PC-3 (cell line): ENCODE data around the gene HDC. TPM values are rescaled to one million over a fixed set of nuclear protein-coding genes. Genes with fewer than 3 reads are reported as not detected.

Experiments
- ATAC-seq: fragments of 200-7000 bp; cut with Tn5 transposase; 2 replicates; pipeline ENCODE4 v1.9.1; 2020; ENCODE audit warnings: mild to moderate bottlenecking, moderate library complexity
- BruUV-seq: library from RNA; stranded (reverse); fragments of 400-500 nt; replicated peaks from 2 replicates; lab custom pipeline; 2021; lab: Mats Ljungman, UMichigan
- CTCF ChIA-PET: fragments of 300-600 bp; sonication (Branson Sonifier 250); formaldehyde crosslinking; loops from one replicate; lab custom pipeline; 2022; ENCODE audit warnings: antibody characterized with exemption; lab: Charles Lee
- POLR2A ChIA-PET: fragments of 300-600 bp; sonication (Branson Sonifier 250); formaldehyde crosslinking; loops from one replicate; lab custom pipeline; 2022; ENCODE audit warnings: antibody characterized with exemption; ENCODE audit not compliant: unreplicated experiment; lab: Charles Lee
- DNase-seq: peaks from one replicate; pipeline ENCODE4 v3.0.0-alpha.2; 2015
- H2AFZ ChIP-seq: fragments of 300-600 bp; sonication (generic); 2 replicates; pipeline ENCODE4 v1.6.0; 2016; ENCODE audit warnings: antibody characterized with exemption, low read length
- H3F3A ChIP-seq: fragments of 300-600 bp; sonication (generic); one replicate; pipeline ENCODE4 v1.6.0; 2017; ENCODE audit warnings: antibody characterized with exemption, low read length, control low read depth, mild to moderate bottlenecking; ENCODE audit not compliant: unreplicated experiment
- H3K27ac ChIP-seq: fragments of 300-600 bp; sonication (generic); 2 replicates; pipeline ENCODE4 v1.5.1; 2016; ENCODE audit warnings: mild to moderate bottlenecking, low read length
- H3K27me3 ChIP-seq: fragments of 300-600 bp; sonication (generic); 2 replicates; pipeline ENCODE4 v1.6.1; 2016; ENCODE audit warnings: low read length, mixed read lengths
- H3K36me3 ChIP-seq: fragments of 300-600 bp; sonication (generic); 2 replicates; pipeline ENCODE4 v1.6.1; 2016; ENCODE audit warnings: low read depth, mixed run types, low read length, mixed read lengths
- H3K4me1 ChIP-seq: fragments of 300-600 bp; sonication (generic); 2 replicates; pipeline ENCODE4 v1.5.1; 2016; ENCODE audit warnings: low read length; ENCODE audit not compliant: insufficient read depth
- H3K4me2 ChIP-seq: fragments of 300-600 bp; sonication (generic); 2 replicates; pipeline ENCODE4 v1.6.0; 2016; ENCODE audit warnings: low read length
- H3K4me3 ChIP-seq: fragments of 300-600 bp; sonication (generic); 2 replicates; pipeline ENCODE4 v1.5.1; 2016; ENCODE audit warnings: mild to moderate bottlenecking, low read length, mixed read lengths
- H3K79me2 ChIP-seq: fragments of 300-600 bp; sonication (generic); 2 replicates; pipeline ENCODE4 v1.6.1; 2017; ENCODE audit warnings: low read length, mixed read lengths
- H3K9ac ChIP-seq: fragments of 300-600 bp; sonication (generic); 2 replicates; pipeline ENCODE4 v1.6.0; 2016; ENCODE audit warnings: mild to moderate bottlenecking, low read length
- H3K9me2 ChIP-seq: fragments of 300-600 bp; sonication (generic); replicated peaks from 2 replicates; pipeline ENCODE4 v1.6.1; 2016; ENCODE audit warnings: mixed run types, low read length, mixed read lengths
- H3K9me3 ChIP-seq: fragments of 300-600 bp; sonication (generic); 2 replicates; pipeline ENCODE4 v1.6.1; 2016; ENCODE audit warnings: low read length, mixed read lengths
- H4K20me1 ChIP-seq: fragments of 300-600 bp; sonication (generic); 2 replicates; pipeline ENCODE4 v1.6.1; 2016; ENCODE audit warnings: low read length, mixed read lengths
- EZH2 ChIP-seq: fragments of 300-600 bp; sonication (generic); IDR thresholded peaks from one replicate; pipeline ENCODE4 v1.6.1; 2017; ENCODE audit warnings: antibody characterized with exemption, mild to moderate bottlenecking, low read length; ENCODE audit not compliant: unreplicated experiment
- EZH2phosphoT487 ChIP-seq: fragments of 300-600 bp; sonication (generic); IDR thresholded peaks from 2 replicates; pipeline ENCODE4 v1.6.1; 2018; ENCODE audit warnings: mild to moderate bottlenecking, antibody characterized with exemption, low read length, borderline replicate concordance
- intact Hi-C: fragments of 100-400 bp; cut with micrococcal nuclease; formaldehyde crosslinking; loops from 2 replicates; pipeline ENCODE4 v1.9.0; 2023
- total RNA-seq: library from RNA; depleted of rRNA; stranded (reverse); fragments of >200 nt; gene quantifications from 2 replicates; pipeline ENCODE4 v1.2.3, GENCODE V29; 2014
- TF ChIP-seq, protein P1 (sequence below): fragments of 300-600 bp; sonication (generic); conservative IDR thresholded peaks from 2 replicates; pipeline ENCODE4 v1.5.1; 2017; ENCODE audit warnings: antibody characterized with exemption, low read depth, mild to moderate bottlenecking, low read length

HDC gene
- total RNA-seq, 1 experiment from 2014 or later = not detected

DNA sequence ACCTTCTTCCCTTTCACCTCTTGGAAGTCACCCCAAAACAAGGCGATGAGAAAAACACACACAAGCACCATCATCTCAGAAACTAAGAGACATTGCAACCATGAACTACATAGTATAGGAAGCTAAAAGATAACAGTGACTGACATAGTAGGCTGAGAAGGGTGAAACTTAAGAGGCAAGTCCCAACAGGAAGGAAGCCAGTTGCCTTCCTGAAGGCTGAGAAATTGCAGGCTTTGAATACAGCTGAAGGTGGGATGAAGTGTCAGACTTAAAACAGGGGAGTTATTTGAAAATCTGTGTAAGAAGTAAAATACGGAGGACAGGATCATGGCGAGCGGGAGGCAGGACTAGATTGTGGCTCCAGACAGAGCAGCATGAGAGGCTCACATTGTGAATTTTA, 55.7 kb downstream of the HDC start:
- Histone ChIP-seq H3K9me3 (no peaks in the 10 kb centered on the region), H3K9ac (peak overlapping the region; percentile 77; the same call in 1 of the 2 replicates), H3K4me3 (no peak overlapping the region), H3K27ac (peak overlapping the region; percentile 87), H3K4me2 (0 out of 2 replicates have a peak overlapping the region, but pooled peaks have one; percentile 61), H3K79me2 (no peaks in the 10 kb centered on the region), H3K9me2 (no peaks in the 10 kb centered on the region), H3K27me3 (no peaks in the 10 kb centered on the region), H2AFZ (no peak overlapping the region), H3K36me3 (no peaks in the 10 kb centered on the region), H3F3A (no peaks in the 10 kb centered on the region), H4K20me1 (no peaks in the 10 kb centered on the region), H3K4me1 (peaks cover 17% of the 10 kb centered on the region)
- DNase-seq (no peak), ATAC-seq (no peak)
- intact Hi-C loops = no loop called here
- BruUV-seq = no TSS peak
- no peak for TF ChIP-seq EZH2
- ChIA-PET CTCF (interaction anchor here (1.0 kb wide), 1 partner anchor 106 kb away, joined by 3 read pairs; no protein-coding TSS in a partner anchor), POLR2A (no interaction called here)

DNA sequence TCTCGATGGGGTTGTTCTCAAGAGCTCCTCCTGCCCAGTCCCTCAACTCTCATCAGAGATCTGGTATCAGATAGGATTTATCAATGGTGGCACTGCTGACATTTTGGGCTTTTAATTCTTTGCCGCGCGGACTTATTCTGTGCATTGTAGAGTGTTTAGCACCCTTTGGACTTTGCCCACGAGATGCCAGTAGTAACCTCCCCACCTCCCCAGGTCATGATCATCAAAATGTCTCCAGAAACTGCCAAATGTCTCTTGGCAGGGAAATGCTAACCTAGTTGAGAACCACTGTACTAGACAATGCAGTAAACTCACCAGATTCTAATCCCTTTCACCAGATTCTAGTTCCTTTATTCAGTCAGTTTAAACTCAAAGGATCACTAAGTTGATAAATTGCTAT, 59.5 kb downstream of the HDC start:
- Histone ChIP-seq H3K36me3 (no peaks in the 10 kb centered on the region), H3K9me2 (no peaks in the 10 kb centered on the region), H3K4me2 (no peak overlapping the region), H3F3A (no peaks in the 10 kb centered on the region), H3K27ac (no peak overlapping the region), H3K79me2 (no peaks in the 10 kb centered on the region), H4K20me1 (no peaks in the 10 kb centered on the region), H2AFZ (no peak overlapping the region), H3K4me3 (no peak overlapping the region), H3K4me1 (peaks cover 13% of the 10 kb centered on the region), H3K27me3 (no peaks in the 10 kb centered on the region), H3K9ac (no peak overlapping the region), H3K9me3 (no peaks in the 10 kb centered on the region)
- no TSS peak for BruUV-seq
- POLR2A ChIA-PET = no interaction called here
- TF ChIP-seq, protein P1, sequence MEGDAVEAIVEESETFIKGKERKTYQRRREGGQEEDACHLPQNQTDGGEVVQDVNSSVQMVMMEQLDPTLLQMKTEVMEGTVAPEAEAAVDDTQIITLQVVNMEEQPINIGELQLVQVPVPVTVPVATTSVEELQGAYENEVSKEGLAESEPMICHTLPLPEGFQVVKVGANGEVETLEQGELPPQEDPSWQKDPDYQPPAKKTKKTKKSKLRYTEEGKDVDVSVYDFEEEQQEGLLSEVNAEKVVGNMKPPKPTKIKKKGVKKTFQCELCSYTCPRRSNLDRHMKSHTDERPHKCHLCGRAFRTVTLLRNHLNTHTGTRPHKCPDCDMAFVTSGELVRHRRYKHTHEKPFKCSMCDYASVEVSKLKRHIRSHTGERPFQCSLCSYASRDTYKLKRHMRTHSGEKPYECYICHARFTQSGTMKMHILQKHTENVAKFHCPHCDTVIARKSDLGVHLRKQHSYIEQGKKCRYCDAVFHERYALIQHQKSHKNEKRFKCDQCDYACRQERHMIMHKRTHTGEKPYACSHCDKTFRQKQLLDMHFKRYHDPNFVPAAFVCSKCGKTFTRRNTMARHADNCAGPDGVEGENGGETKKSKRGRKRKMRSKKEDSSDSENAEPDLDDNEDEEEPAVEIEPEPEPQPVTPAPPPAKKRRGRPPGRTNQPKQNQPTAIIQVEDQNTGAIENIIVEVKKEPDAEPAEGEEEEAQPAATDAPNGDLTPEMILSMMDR = no peak
- TF ChIP-seq EZH2 (no peak), EZH2phosphoT487 (no peak)
- intact Hi-C loops = no loop called here
- CTCF ChIA-PET = no interaction called here
- DNase-seq = no peak
- no peak for ATAC-seq

DNA sequence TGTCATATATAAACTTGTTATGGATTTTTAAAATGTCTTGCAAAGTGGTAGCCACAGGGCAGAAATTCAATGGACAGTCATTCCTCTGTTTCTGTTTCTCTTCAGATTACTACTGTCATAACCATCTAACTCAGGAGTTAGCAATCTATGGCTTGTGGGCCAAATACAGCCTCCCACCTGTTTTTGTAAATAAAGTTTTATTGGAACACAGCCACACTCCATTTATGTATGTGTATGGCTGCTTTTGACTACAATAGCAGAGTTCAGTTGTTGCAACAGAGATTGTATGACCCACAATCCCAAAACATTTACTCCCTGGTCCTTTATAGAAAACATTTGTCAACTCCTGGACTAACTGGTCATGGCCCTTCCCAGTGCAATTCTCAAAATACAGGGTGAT, 63.5 kb downstream of the HDC start:
- Histone ChIP-seq H2AFZ (no peak overlapping the region), H3K9me2 (no peaks in the 10 kb centered on the region), H3F3A (no peaks in the 10 kb centered on the region), H3K4me1 (no peaks in the 10 kb centered on the region), H3K27me3 (no peaks in the 10 kb centered on the region), H3K4me2 (no peak overlapping the region), H3K79me2 (no peaks in the 10 kb centered on the region), H4K20me1 (no peaks in the 10 kb centered on the region), H3K9me3 (no peaks in the 10 kb centered on the region), H3K4me3 (no peak overlapping the region), H3K36me3 (no peaks in the 10 kb centered on the region), H3K9ac (no peak overlapping the region), H3K27ac (no peak overlapping the region)
- no TSS peak for BruUV-seq
- DNase-seq (no peak), ATAC-seq (no peak)
- POLR2A ChIA-PET = no interaction called here
- no peak for TF ChIP-seq EZH2
- TF ChIP-seq EZH2phosphoT487 = no peak
- TF ChIP-seq, protein P1 = no peak
- intact Hi-C loops = no loop called here
- CTCF ChIA-PET = no interaction called here
